Endothelial cell of umbilical vein (primary cell): Measurements from ENCODE around the gene SHISA9. TPM values are rescaled to one million over a fixed set of nuclear protein-coding genes. Genes with fewer than 3 reads are reported as not detected.

Source experiments
- BruUV-seq: library from RNA; stranded (reverse); fragments of 400-500 nt; replicated peaks from 2 replicates; lab custom pipeline; 2021; lab: Mats Ljungman, UMichigan
- CTCF ChIA-PET: fragments of 300-600, 350-600 bp; sonication (Branson Sonifier 250); formaldehyde crosslinking; loops from one replicate; lab custom pipeline; 2021; ENCODE audit warnings: antibody characterized with exemption, inconsistent platforms; lab: Charles Lee
- POLR2A ChIA-PET: fragments of 300-600, 350-600 bp; sonication (Branson Sonifier 250); formaldehyde crosslinking; loops from one replicate; lab custom pipeline; 2021; ENCODE audit warnings: antibody characterized with exemption, inconsistent platforms; lab: Charles Lee
- DNase-seq: peaks from one replicate; pipeline ENCODE4 v3.0.0-alpha.2; 2011; ENCODE audit warnings: low read depth, low spot score
- FAIRE-seq: peaks from 2 replicates; lab custom pipeline; 2011; peaks lifted over from hg19 to GRCh38; lab: Jason Lieb, UNC
- H2AFZ ChIP-seq: 2 replicates; pipeline ENCODE4 v1.6.0; 2012; ENCODE audit warnings: low read depth, low read length, control low read depth, inconsistent platforms
- H3K27ac ChIP-seq: 2 replicates; pipeline ENCODE4 v1.5.1; 2011; ENCODE audit warnings: low read depth, mild to moderate bottlenecking, control low read depth, low read length, moderate library complexity; ENCODE audit not compliant: insufficient read depth
- H3K27me3 ChIP-seq, 2 experiments: 2 replicates each; pipeline versions ENCODE4 v1.6.0 to v1.6.1; 2011; ENCODE audit warnings: low read length in 2 of 2, mixed read lengths in 1 of 2; ENCODE audit not compliant: control insufficient read depth in 2 of 2, insufficient read depth in 2 of 2
- H3K36me3 ChIP-seq, 2 experiments: 2 replicates in 1 of 2; 3 replicates in 1 of 2; pipeline ENCODE4 v1.5.1; 2011; ENCODE audit warnings: low read length in 2 of 2, mild to moderate bottlenecking in 1 of 2, moderate library complexity in 1 of 2; ENCODE audit not compliant: control insufficient read depth in 2 of 2, insufficient read depth in 2 of 2; ENCODE audit errors: extremely low read depth in 1 of 2
- H3K4me1 ChIP-seq: 3 replicates; pipeline ENCODE4 v1.5.1; 2011; ENCODE audit warnings: mild to moderate bottlenecking, low read length; ENCODE audit not compliant: control insufficient read depth, insufficient read depth; ENCODE audit errors: extremely low read depth
- H3K4me2 ChIP-seq: 2 replicates; pipeline ENCODE4 v1.6.1; 2011; ENCODE audit warnings: low read length, control low read depth, mixed read lengths; ENCODE audit not compliant: insufficient read depth
- H3K4me3 ChIP-seq, 3 experiments: fragments of 200-600 bp in 1 of 3; sonication (generic), shearing (Covaris generic) in 1 of 3; replicated peaks in 1 of 3; 2 replicates each; pipeline ENCODE4 v1.5.1; 2011 to 2016; ENCODE audit warnings: control low read depth in 3 of 3, low read length in 3 of 3, mild to moderate bottlenecking in 2 of 3, inconsistent platforms in 1 of 3, low read depth in 1 of 3, moderate library complexity in 1 of 3; ENCODE audit not compliant: insufficient read depth in 1 of 3
- H3K79me2 ChIP-seq: 2 replicates; pipeline ENCODE4 v1.6.0; 2012; ENCODE audit warnings: low read length, inconsistent platforms; ENCODE audit not compliant: control insufficient read depth, insufficient read depth
- H3K9ac ChIP-seq: replicated peaks from 2 replicates; pipeline ENCODE3; 2011; ENCODE audit warnings: low read length, control low read depth; ENCODE audit not compliant: insufficient read depth; ENCODE audit errors: extremely low read depth
- H3K9me1 ChIP-seq: replicated peaks from 3 replicates; pipeline ENCODE4 v1.6.0; 2011; ENCODE audit warnings: mild to moderate bottlenecking, low read length; ENCODE audit not compliant: control insufficient read depth, insufficient read depth; ENCODE audit errors: extremely low read depth
- H3K9me3 ChIP-seq: replicated peaks from 2 replicates; pipeline ENCODE4 v1.5.1; 2012; ENCODE audit warnings: low read length, inconsistent platforms; ENCODE audit not compliant: control insufficient read depth, insufficient read depth
- H4K20me1 ChIP-seq: replicated peaks from 2 replicates; pipeline ENCODE3; 2011; ENCODE audit warnings: mild to moderate bottlenecking, low read length; ENCODE audit not compliant: control insufficient read depth, insufficient read depth; ENCODE audit errors: extremely low read depth
- EZH2 ChIP-seq: IDR thresholded peaks from 2 replicates; pipeline ENCODE4 v1.6.1; 2012; ENCODE audit warnings: borderline replicate concordance, low read depth, mild to moderate bottlenecking, moderate library complexity, low read length, inconsistent platforms; ENCODE audit not compliant: severe bottlenecking
- FOS ChIP-seq: IDR thresholded peaks from 2 replicates; pipeline ENCODE4 v1.6.1; 2011; ENCODE audit warnings: mild to moderate bottlenecking, low read length, moderate library complexity, borderline replicate concordance; ENCODE audit not compliant: insufficient read depth
- GATA2 ChIP-seq: IDR thresholded peaks from 2 replicates; pipeline ENCODE4 v1.7.0; 2011; ENCODE audit warnings: low read depth, mild to moderate bottlenecking, moderate library complexity, mixed read lengths, low read length; ENCODE audit not compliant: insufficient read length, insufficient read depth
- JUN ChIP-seq: IDR thresholded peaks from 2 replicates; pipeline ENCODE4 v1.6.1; 2011; ENCODE audit warnings: borderline replicate concordance, low read depth; ENCODE audit not compliant: insufficient read length, insufficient read depth
- MYC ChIP-seq: IDR thresholded peaks from one replicate; pipeline ENCODE4 v1.6.1; 2011; ENCODE audit warnings: mild to moderate bottlenecking, low read depth, low read length
- dilution Hi-C: fragments of 300-500 bp; cut with MboI; formaldehyde crosslinking; loops from one replicate; pipeline ENCODE4 v1.15.0; 2019; ENCODE audit warnings: low sequenced_read_pairs; ENCODE audit not compliant: extremely low pct_ligation_motif_present
- intact Hi-C: fragments of 100-400 bp; cut with micrococcal nuclease; formaldehyde crosslinking; loops from one replicate; pipeline ENCODE4 v1.10.0; 2022
- polyA plus RNA-seq, 4 experiments: library from polyadenylated mRNA; depleted of rRNA in 3 of 4; stranded (reverse) in 3 of 4; unstranded in 1 of 4; fragments of >200 nt; gene quantifications; 2 replicates each; pipeline versions ENCODE4 v1.2.1 to v1.2.3, GENCODE V29; 2011 to 2012; ENCODE audit warnings: missing spikeins in 1 of 4
- total RNA-seq: library from RNA; stranded (reverse); gene quantifications from 2 replicates; pipeline ENCODE4 v1.2.3, GENCODE V29; 2021
- TF ChIP-seq, protein P1 (sequence below), 2 donors: IDR thresholded peaks; 1 replicate in 1 of 2; 2 replicates in 1 of 2; pipeline ENCODE4 v1.5.1; 2011; ENCODE audit warnings: low read length in 2 of 2, mild to moderate bottlenecking in 2 of 2, moderate library complexity in 2 of 2, control low read depth in 1 of 2, inconsistent platforms in 1 of 2, low read depth in 1 of 2; ENCODE audit not compliant: insufficient read depth in 1 of 2; ENCODE audit errors: extremely low read depth in 1 of 2
- TF ChIP-seq, protein P2 (sequence below): IDR thresholded peaks from 2 replicates; pipeline ENCODE4 v1.6.1; 2011; ENCODE audit not compliant: insufficient read depth, insufficient read length

The SHISA9 gene
- total and polyA plus RNA-seq, 2 donors (not counting 3 experiments of a cell fraction or from before 2014, with no cell fraction given), result not detected

DNA sequence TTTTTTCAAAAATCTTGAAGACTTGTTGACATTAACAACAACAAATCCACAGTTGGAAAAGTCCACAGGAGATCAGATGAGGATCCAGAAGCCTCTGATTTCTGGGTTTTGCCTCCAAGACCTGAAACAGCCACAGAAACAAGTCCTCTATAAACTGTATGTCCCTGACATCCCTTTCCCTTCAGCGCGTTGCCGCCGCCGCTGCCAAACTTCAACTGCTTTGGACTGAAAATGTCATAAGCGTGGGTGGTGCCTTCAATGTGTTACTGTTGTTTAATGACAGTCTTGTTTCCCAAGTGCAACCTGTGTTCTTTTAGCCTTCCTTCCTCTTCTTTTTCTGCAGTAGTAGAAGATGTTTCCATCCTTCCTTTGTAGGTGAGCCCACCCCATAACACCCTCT is 334.9 kb downstream of the SHISA9 start:
- Histone ChIP-seq H3K27me3 (no peaks in the 10 kb centered on the region), H3K4me3 (no peak overlapping the region), H3K79me2 (no peaks in the 10 kb centered on the region), H2AFZ (no peak overlapping the region), H3K4me1 (no peaks in the 10 kb centered on the region), H3K9me3 (peaks cover 6% of the 10 kb centered on the region), H3K9me1 (no peaks in the 10 kb centered on the region), H3K36me3 (no peaks in the 10 kb centered on the region), H3K9ac (no peak overlapping the region), H4K20me1 (no peaks in the 10 kb centered on the region), H3K27ac (no peak overlapping the region), H3K4me2 (no peak overlapping the region)
- no peak for DNase-seq
- BruUV-seq, result no TSS peak
- ChIA-PET POLR2A (no interaction called here), CTCF (no interaction called here)
- intact Hi-C loops (no loop called here), dilution Hi-C loops (no loop called here)
- TF ChIP-seq EZH2 (no peak), GATA2 (no peak), MYC (no peak), JUN (no peak), FOS (no peak)
- TF ChIP-seq, protein P1, sequence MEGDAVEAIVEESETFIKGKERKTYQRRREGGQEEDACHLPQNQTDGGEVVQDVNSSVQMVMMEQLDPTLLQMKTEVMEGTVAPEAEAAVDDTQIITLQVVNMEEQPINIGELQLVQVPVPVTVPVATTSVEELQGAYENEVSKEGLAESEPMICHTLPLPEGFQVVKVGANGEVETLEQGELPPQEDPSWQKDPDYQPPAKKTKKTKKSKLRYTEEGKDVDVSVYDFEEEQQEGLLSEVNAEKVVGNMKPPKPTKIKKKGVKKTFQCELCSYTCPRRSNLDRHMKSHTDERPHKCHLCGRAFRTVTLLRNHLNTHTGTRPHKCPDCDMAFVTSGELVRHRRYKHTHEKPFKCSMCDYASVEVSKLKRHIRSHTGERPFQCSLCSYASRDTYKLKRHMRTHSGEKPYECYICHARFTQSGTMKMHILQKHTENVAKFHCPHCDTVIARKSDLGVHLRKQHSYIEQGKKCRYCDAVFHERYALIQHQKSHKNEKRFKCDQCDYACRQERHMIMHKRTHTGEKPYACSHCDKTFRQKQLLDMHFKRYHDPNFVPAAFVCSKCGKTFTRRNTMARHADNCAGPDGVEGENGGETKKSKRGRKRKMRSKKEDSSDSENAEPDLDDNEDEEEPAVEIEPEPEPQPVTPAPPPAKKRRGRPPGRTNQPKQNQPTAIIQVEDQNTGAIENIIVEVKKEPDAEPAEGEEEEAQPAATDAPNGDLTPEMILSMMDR (IDR thresholded peaks at IDR 0.05; ENCODE audit: extremely low read depth in 1 of 2, insufficient read depth in 1 of 2, low read depth in 1 of 2, low read length in 2 of 2), result no peak
- TF ChIP-seq, protein P2, sequence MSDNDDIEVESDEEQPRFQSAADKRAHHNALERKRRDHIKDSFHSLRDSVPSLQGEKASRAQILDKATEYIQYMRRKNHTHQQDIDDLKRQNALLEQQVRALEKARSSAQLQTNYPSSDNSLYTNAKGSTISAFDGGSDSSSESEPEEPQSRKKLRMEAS, result no peak
- no peak for FAIRE-seq
